ENCODE measurements around the gene SLC15A3.
A peak's percentile ranks its signal among the peaks of the same experiment; 100 is the strongest.

SLC15A3 gene

DNA sequence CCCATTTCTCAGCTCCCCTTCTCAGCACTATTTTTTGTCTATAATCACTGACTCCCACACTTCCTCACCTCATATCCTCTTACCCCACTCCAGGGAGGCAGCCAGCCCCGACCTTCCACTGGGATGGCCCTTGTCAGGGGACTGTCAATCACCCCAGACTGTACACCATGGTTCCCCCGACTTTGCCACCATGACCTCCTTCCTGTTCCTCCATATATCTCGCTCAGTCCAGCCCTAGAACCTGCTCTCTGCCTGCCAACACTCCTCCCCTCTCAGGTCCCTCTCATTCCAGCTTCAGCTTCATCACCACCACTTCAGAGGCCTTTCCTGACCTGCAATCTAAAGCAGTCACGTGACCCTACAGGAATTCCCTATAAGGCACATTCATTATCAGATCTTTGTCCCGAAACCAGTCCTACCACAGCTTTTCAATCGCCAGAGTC, 62.1 kb downstream of the SLC15A3 start:
- TF ChIP-seq, protein P1, sequence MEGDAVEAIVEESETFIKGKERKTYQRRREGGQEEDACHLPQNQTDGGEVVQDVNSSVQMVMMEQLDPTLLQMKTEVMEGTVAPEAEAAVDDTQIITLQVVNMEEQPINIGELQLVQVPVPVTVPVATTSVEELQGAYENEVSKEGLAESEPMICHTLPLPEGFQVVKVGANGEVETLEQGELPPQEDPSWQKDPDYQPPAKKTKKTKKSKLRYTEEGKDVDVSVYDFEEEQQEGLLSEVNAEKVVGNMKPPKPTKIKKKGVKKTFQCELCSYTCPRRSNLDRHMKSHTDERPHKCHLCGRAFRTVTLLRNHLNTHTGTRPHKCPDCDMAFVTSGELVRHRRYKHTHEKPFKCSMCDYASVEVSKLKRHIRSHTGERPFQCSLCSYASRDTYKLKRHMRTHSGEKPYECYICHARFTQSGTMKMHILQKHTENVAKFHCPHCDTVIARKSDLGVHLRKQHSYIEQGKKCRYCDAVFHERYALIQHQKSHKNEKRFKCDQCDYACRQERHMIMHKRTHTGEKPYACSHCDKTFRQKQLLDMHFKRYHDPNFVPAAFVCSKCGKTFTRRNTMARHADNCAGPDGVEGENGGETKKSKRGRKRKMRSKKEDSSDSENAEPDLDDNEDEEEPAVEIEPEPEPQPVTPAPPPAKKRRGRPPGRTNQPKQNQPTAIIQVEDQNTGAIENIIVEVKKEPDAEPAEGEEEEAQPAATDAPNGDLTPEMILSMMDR (conservative IDR thresholded peaks at IDR 0.05), result no peak
- no peak for TF ChIP-seq ZFX (IDR thresholded peaks at IDR 0.05)
- peak overlapping the region; percentile 64 for H3K27ac ChIP-seq

DNA sequence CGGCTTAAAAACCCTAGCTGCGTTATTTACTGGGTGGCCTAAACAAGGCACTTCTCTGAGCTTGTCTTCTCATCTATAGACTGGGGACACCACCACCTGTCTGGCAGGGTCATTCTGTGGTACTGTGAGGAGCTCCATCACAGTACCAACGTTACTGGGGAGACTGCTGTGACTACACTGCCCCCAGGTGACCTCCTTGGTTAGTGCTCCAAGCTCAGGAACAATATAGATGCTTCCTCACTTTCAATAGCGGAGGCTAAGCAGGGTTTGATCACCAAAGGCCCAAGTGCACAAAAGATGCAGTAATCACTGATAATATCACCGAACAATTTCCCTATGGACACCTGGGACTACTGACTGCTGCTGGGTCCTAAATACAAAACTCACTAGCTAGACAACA, 64.4 kb downstream of the SLC15A3 start:
- no peak overlapping the region for H3K27ac ChIP-seq
- no peak for TF ChIP-seq ZFX (IDR thresholded peaks at IDR 0.05)
- TF ChIP-seq, protein P1 (conservative IDR thresholded peaks at IDR 0.05), result peak; percentile 69

Measured in C4-2B (cell line).